ENCODE measurements around the gene KATNAL2. TPM values are rescaled to one million over a fixed set of nuclear protein-coding genes. Genes with fewer than 3 reads are reported as not detected.
"Not testable (repeated sequence)": the region's sequence is repeated elsewhere in the genome, so short reads cannot be mapped to it uniquely, and the experiment has no call there.

The KATNAL2 gene
- total RNA-seq, 2 donors from 2014 or later, result 2.2 to 3.7 TPM

GRCh38 chr18:47032945-47033344 is 115.5 kb downstream of the KATNAL2 start:
- Histone ChIP-seq H3K36me3 (no peaks in the 10 kb centered on the region), H3K4me1 (no peaks in the 10 kb centered on the region), H3K27me3 (no peaks in the 10 kb centered on the region), H3K27ac (no peak overlapping the region), H3K9me3 (no peaks in the 10 kb centered on the region), H3K4me3 (no peak overlapping the region)
- TF ChIP-seq CTCF (IDR thresholded peaks at IDR 0.05), result no peak
- DNase-seq (ENCODE audit: low spot score), result no peak

- not testable (repeated sequence) for H3K27ac ChIP-seq; H3K4me1 ChIP-seq; H3K36me3 ChIP-seq; DNase-seq (ENCODE audit: low spot score); H3K9me3 ChIP-seq; H3K4me3 ChIP-seq; H3K27me3 ChIP-seq
These were observed 117.2 kb downstream of the KATNAL2 start for GRCh38 chr18:47034591-47034990.

- TF ChIP-seq CTCF (IDR thresholded peaks at IDR 0.05), result no peak
- Histone ChIP-seq H3K27ac (no peak within 1 kb of the TSS), H3K36me3 (no peaks in the 10 kb centered on the region), H3K27me3 (no peaks in the 10 kb centered on the region), H3K4me3 (no peak within 1 kb of the TSS), H3K9me3 (no peaks in the 10 kb centered on the region), H3K4me1 (no peaks in the 10 kb centered on the region)
- DNase-seq (ENCODE audit: low spot score), result no peak
These were observed 117.8 kb downstream of the KATNAL2 start, which contains the start of gene ELOA2 for GRCh38 chr18:47035156-47035671. Gene ELOA2, minus strand, starts transcription at chr18:47035621. Its CDS starts 357 bp downstream, at chr18:47035264.

GRCh38 chr18:47036298-47036874 is 119.0 kb downstream of the KATNAL2 start:
- Histone ChIP-seq H3K4me3 (no peak overlapping the region), H3K27me3 (no peaks in the 10 kb centered on the region), H3K27ac (no peak overlapping the region), H3K9me3 (no peaks in the 10 kb centered on the region), H3K36me3 (no peaks in the 10 kb centered on the region), H3K4me1 (no peaks in the 10 kb centered on the region)
- no peak for DNase-seq (ENCODE audit: low spot score)
- peak in 1 of 2 donors; percentile 48 for TF ChIP-seq CTCF (IDR thresholded peaks at IDR 0.05)

- DNase-seq (ENCODE audit: low spot score), result no peak
- H3K9me3 ChIP-seq, result no peaks in the 10 kb centered on the region
- no peak for TF ChIP-seq CTCF (IDR thresholded peaks at IDR 0.05)
These were observed 119.7 kb downstream of the KATNAL2 start for GRCh38 chr18:47036927-47037578.

GRCh38 chr18:47040982-47041381 is 123.6 kb downstream of the KATNAL2 start:
- no peak for DNase-seq (ENCODE audit: low spot score)
- H3K27ac ChIP-seq, result no peak overlapping the region
- no peak for TF ChIP-seq CTCF (IDR thresholded peaks at IDR 0.05)
- H3K36me3 ChIP-seq, result no peaks in the 10 kb centered on the region
- H3K27me3 ChIP-seq, result no peaks in the 10 kb centered on the region
- no peaks in the 10 kb centered on the region for H3K4me1 ChIP-seq
- H3K9me3 ChIP-seq, result no peaks in the 10 kb centered on the region
- no peak overlapping the region for H3K4me3 ChIP-seq

More at GRCh38 chr18:47036927-47037578, 119.7 kb downstream of the KATNAL2 start:
- H3K4me3 ChIP-seq, result no peak overlapping the region
- H3K36me3 ChIP-seq, result no peaks in the 10 kb centered on the region
- H3K27ac ChIP-seq, result no peak overlapping the region
- no peaks in the 10 kb centered on the region for H3K27me3 ChIP-seq
- no peaks in the 10 kb centered on the region for H3K4me1 ChIP-seq

Measured in right atrium auricular region (tissue), 2 donors.